NOMO-1 (cell line): Measurements from ENCODE around the gene OCEL1.

Experiments used
- DNase-seq, 2 experiments: peaks; one replicate each; lab custom pipeline; 2025; ENCODE audit not compliant: unreplicated experiment in 2 of 2; lab: John Stamatoyannopoulos, UW

Gene OCEL1

GRCh38 chr19:17237747-17238706 is 12.0 kb downstream of the OCEL1 start:
- DNase-seq, result no peak

- DNase-seq, result no peak
These were observed 14.2 kb downstream of the OCEL1 start for GRCh38 chr19:17240062-17240752.

- DNase-seq, result no peak
These were observed 14.9 kb downstream of the OCEL1 start for GRCh38 chr19:17240826-17241399.

GRCh38 chr19:17242431-17243208 is 16.6 kb downstream of the OCEL1 start:
- DNase-seq, result no peak

- DNase-seq, result no peak
These were observed 17.3 kb downstream of the OCEL1 start for GRCh38 chr19:17243211-17243829.

- DNase-seq, result peak in 1 of 2 experiments; percentile 24
These were observed 18.0 kb downstream of the OCEL1 start for GRCh38 chr19:17243830-17244617.

GRCh38 chr19:17244618-17245534 is 18.9 kb downstream of the OCEL1 start:
- DNase-seq, result no peak

- no peak for DNase-seq
These were observed 19.5 kb downstream of the OCEL1 start, which contains the start of gene NR2F6 for GRCh38 chr19:17245535-17245984. Gene NR2F6, minus strand, starts transcription at chr19:17245919. Its CDS starts 699 bp downstream, at chr19:17245220.

- peak; percentile 62 to 74 for DNase-seq
These were observed 20.8 kb downstream of the OCEL1 start for GRCh38 chr19:17246681-17247425.

GRCh38 chr19:17248011-17248776 is 22.2 kb downstream of the OCEL1 start:
- no peak for DNase-seq

- no peak for DNase-seq
These were observed 24.0 kb downstream of the OCEL1 start for GRCh38 chr19:17249887-17250548.

- DNase-seq, result no peak
These were observed 28.6 kb downstream of the OCEL1 start for GRCh38 chr19:17254636-17255035.

GRCh38 chr19:17255150-17255621 is 29.2 kb downstream of the OCEL1 start:
- DNase-seq, result no peak

GRCh38 chr19:17256130-17256529 is 30.1 kb downstream of the OCEL1 start:
- no peak for DNase-seq

- DNase-seq, result no peak
These were observed 33.2 kb downstream of the OCEL1 start for GRCh38 chr19:17259118-17259780.

- no peak for DNase-seq
These were observed 33.9 kb downstream of the OCEL1 start for GRCh38 chr19:17259934-17260333.
